ENCODE measurements around the gene TMEM60.

The TMEM60 gene

GRCh38 chr7:77778535-77778934, 19.7 kb downstream of the TMEM60 start:
- no peak for DNase-seq
- Mint-ChIP-seq H3K36me3 (peaks cover 48% of the 10 kb centered on the region), H3K27ac (no peak overlapping the region), H3K9me3 (no peaks in the 10 kb centered on the region), H3K4me1 (no peaks in the 10 kb centered on the region), H3K4me3 (no peak overlapping the region), H3K27me3 (no peaks in the 10 kb centered on the region)
- CTCF ChIA-PET: no interaction called here

GRCh38 chr7:77771901-77772300, 26.3 kb downstream of the TMEM60 start:
- Mint-ChIP-seq H3K36me3 (peaks cover 33% of the 10 kb centered on the region), H3K27ac (no peak overlapping the region), H3K4me3 (no peak overlapping the region), H3K4me1 (no peaks in the 10 kb centered on the region), H3K27me3 (no peaks in the 10 kb centered on the region), H3K9me3 (no peaks in the 10 kb centered on the region)
- CTCF ChIA-PET: interaction anchor here (1.0 kb wide), 1 partner anchor 12 kb away, joined by 3 read pairs; no protein-coding TSS in a partner anchor
- no peak for DNase-seq

GRCh38 chr7:77770316-77770715, 27.9 kb downstream of the TMEM60 start:
- H3K36me3 Mint-ChIP-seq: peaks cover 31% of the 10 kb centered on the region
- no peaks in the 10 kb centered on the region for H3K27me3 Mint-ChIP-seq
- CTCF ChIA-PET: no interaction called here
- no peak for DNase-seq
- H3K4me1 Mint-ChIP-seq: no peaks in the 10 kb centered on the region
- H3K9me3 Mint-ChIP-seq: no peaks in the 10 kb centered on the region
- no peak overlapping the region for H3K27ac Mint-ChIP-seq
- H3K4me3 Mint-ChIP-seq: no peak overlapping the region

- no peak for DNase-seq
- H3K4me3 Mint-ChIP-seq: no peak overlapping the region
- H3K36me3 Mint-ChIP-seq: peaks cover 20% of the 10 kb centered on the region
- CTCF ChIA-PET: interaction anchor here (1.3 kb wide), 1 partner anchor 118 kb away, joined by 3 read pairs; no protein-coding TSS in a partner anchor
- no peaks in the 10 kb centered on the region for H3K27me3 Mint-ChIP-seq
- no peak overlapping the region for H3K27ac Mint-ChIP-seq
- no peaks in the 10 kb centered on the region for H3K9me3 Mint-ChIP-seq
- no peaks in the 10 kb centered on the region for H3K4me1 Mint-ChIP-seq
Observed at GRCh38 chr7:77766801-77767605, 31.2 kb downstream of the TMEM60 start.

- CTCF ChIA-PET: interaction anchor here (0.6 to 1.3 kb wide), 3 partner anchors 17 to 166 kb away, joined by 3 to 5 read pairs (median 3); no protein-coding TSS in a partner anchor
- no peak overlapping the region for H3K4me3 Mint-ChIP-seq
- no peaks in the 10 kb centered on the region for H3K9me3 Mint-ChIP-seq
- DNase-seq: no peak
- peaks cover 2% of the 10 kb centered on the region for H3K4me1 Mint-ChIP-seq
- no peak overlapping the region for H3K27ac Mint-ChIP-seq
- H3K36me3 Mint-ChIP-seq: peaks cover 22% of the 10 kb centered on the region
- H3K27me3 Mint-ChIP-seq: no peaks in the 10 kb centered on the region
Observed at GRCh38 chr7:77765906-77766800, 32.1 kb downstream of the TMEM60 start.

GRCh38 chr7:77765481-77765880, 32.8 kb downstream of the TMEM60 start:
- peaks cover 3% of the 10 kb centered on the region for H3K4me1 Mint-ChIP-seq
- H3K9me3 Mint-ChIP-seq: no peaks in the 10 kb centered on the region
- no peak overlapping the region for H3K27ac Mint-ChIP-seq
- no peak for DNase-seq
- CTCF ChIA-PET: interaction anchor here (0.9 to 1.3 kb wide), 2 partner anchors 17 to 116 kb away, joined by 3 read pairs; no protein-coding TSS in a partner anchor
- no peaks in the 10 kb centered on the region for H3K27me3 Mint-ChIP-seq
- no peak overlapping the region for H3K4me3 Mint-ChIP-seq
- H3K36me3 Mint-ChIP-seq: peaks cover 21% of the 10 kb centered on the region

GRCh38 chr7:77760809-77761453, 37.3 kb downstream of the TMEM60 start:
- Mint-ChIP-seq H3K27ac (no peak overlapping the region), H3K4me3 (no peak overlapping the region), H3K9me3 (no peaks in the 10 kb centered on the region), H3K27me3 (no peaks in the 10 kb centered on the region), H3K36me3 (peaks cover 7% of the 10 kb centered on the region), H3K4me1 (peaks cover 3% of the 10 kb centered on the region)
- DNase-seq: no peak
- CTCF ChIA-PET: interaction anchor here (1.4 to 3.4 kb wide), 5 partner anchors 13 to 173 kb away, joined by 3 to 41 read pairs (median 5); no protein-coding TSS in a partner anchor

GRCh38 chr7:77759294-77759889, 38.8 kb downstream of the TMEM60 start:
- CTCF ChIA-PET: interaction anchor here (0.6 to 3.4 kb wide), 15 partner anchors 8 to 210 kb away, joined by 3 to 41 read pairs (median 4); no protein-coding TSS in a partner anchor
- no peaks in the 10 kb centered on the region for H3K9me3 Mint-ChIP-seq
- no peaks in the 10 kb centered on the region for H3K27me3 Mint-ChIP-seq
- peaks cover 3% of the 10 kb centered on the region for H3K36me3 Mint-ChIP-seq
- peak; percentile 74 for DNase-seq
- H3K4me3 Mint-ChIP-seq: no peak overlapping the region
- H3K27ac Mint-ChIP-seq: no peak overlapping the region
- peaks cover 5% of the 10 kb centered on the region for H3K4me1 Mint-ChIP-seq

GRCh38 chr7:77757589-77757988, 40.6 kb downstream of the TMEM60 start:
- CTCF ChIA-PET: interaction anchor here (1.0 to 4.0 kb wide), 5 partner anchors 10 to 509 kb away, joined by 3 to 32 read pairs (median 4); no protein-coding TSS in a partner anchor
- Mint-ChIP-seq H3K27me3 (no peaks in the 10 kb centered on the region), H3K4me1 (peaks cover 21% of the 10 kb centered on the region), H3K36me3 (peaks cover 6% of the 10 kb centered on the region), H3K9me3 (no peaks in the 10 kb centered on the region), H3K4me3 (no peak overlapping the region), H3K27ac (no peak overlapping the region)
- DNase-seq: no peak

GRCh38 chr7:77753173-77753572, 45.1 kb downstream of the TMEM60 start:
- DNase-seq: no peak
- Mint-ChIP-seq H3K27ac (no peak overlapping the region), H3K4me3 (no peak overlapping the region), H3K4me1 (peaks cover 26% of the 10 kb centered on the region), H3K9me3 (no peaks in the 10 kb centered on the region), H3K36me3 (peaks cover 20% of the 10 kb centered on the region), H3K27me3 (no peaks in the 10 kb centered on the region)
- CTCF ChIA-PET: interaction anchor here (0.6 to 2.6 kb wide), 3 partner anchors 94 to 102 kb away, joined by 3 to 15 read pairs (median 9); no protein-coding TSS in a partner anchor

- peaks cover 26% of the 10 kb centered on the region for H3K4me1 Mint-ChIP-seq
- no peaks in the 10 kb centered on the region for H3K9me3 Mint-ChIP-seq
- peaks cover 24% of the 10 kb centered on the region for H3K36me3 Mint-ChIP-seq
- CTCF ChIA-PET: interaction anchor here (1.0 to 2.6 kb wide), 3 partner anchors 7 to 101 kb away, joined by 3 to 9 read pairs (median 3); no protein-coding TSS in a partner anchor
- no peaks in the 10 kb centered on the region for H3K27me3 Mint-ChIP-seq
- no peak overlapping the region for H3K4me3 Mint-ChIP-seq
- no peak overlapping the region for H3K27ac Mint-ChIP-seq
- DNase-seq: no peak
Observed at GRCh38 chr7:77752016-77752415, 46.2 kb downstream of the TMEM60 start.

- CTCF ChIA-PET: interaction anchor here (1.3 to 1.9 kb wide), 3 partner anchors 10 to 90 kb away, joined by 4 to 5 read pairs (median 4); no protein-coding TSS in a partner anchor
- Mint-ChIP-seq H3K27me3 (no peaks in the 10 kb centered on the region), H3K4me1 (peaks cover 11% of the 10 kb centered on the region), H3K27ac (no peak overlapping the region), H3K4me3 (no peak overlapping the region), H3K9me3 (no peaks in the 10 kb centered on the region), H3K36me3 (peaks cover 34% of the 10 kb centered on the region)
- no peak for DNase-seq
Observed at GRCh38 chr7:77747718-77748117, 50.5 kb downstream of the TMEM60 start.

GRCh38 chr7:77747178-77747577, 51.1 kb downstream of the TMEM60 start:
- H3K27me3 Mint-ChIP-seq: no peaks in the 10 kb centered on the region
- no peak for DNase-seq
- peaks cover 7% of the 10 kb centered on the region for H3K4me1 Mint-ChIP-seq
- H3K27ac Mint-ChIP-seq: no peak overlapping the region
- no peak overlapping the region for H3K4me3 Mint-ChIP-seq
- CTCF ChIA-PET: interaction anchor here (1.3 to 1.9 kb wide), 3 partner anchors 10 to 89 kb away, joined by 4 to 5 read pairs (median 4); no protein-coding TSS in a partner anchor
- H3K36me3 Mint-ChIP-seq: peaks cover 37% of the 10 kb centered on the region
- no peaks in the 10 kb centered on the region for H3K9me3 Mint-ChIP-seq

Measured in activated naive CD4-positive, alpha-beta T cell treated with anti-CD3 and anti-CD28 coated beads, Interleukin-2, amount 10 ng/mL, durations not matched to agents 7 days and 5 days (primary cell).